NCI-H2107 (cell line): ENCODE data around the gene TNFRSF11A.

Experiments used
- DNase-seq: peaks from one replicate; lab custom pipeline; 2025; lab: John Stamatoyannopoulos, UW

TNFRSF11A gene

GRCh38 chr18:62384610-62385097, 59.5 kb downstream of the TNFRSF11A start:
- DNase-seq: no peak

- DNase-seq: no peak
These were observed 61.0 kb downstream of the TNFRSF11A start for GRCh38 chr18:62386091-62386490.

- DNase-seq: no peak
These were observed 61.5 kb downstream of the TNFRSF11A start for GRCh38 chr18:62386601-62387000.

GRCh38 chr18:62387257-62387656, 62.1 kb downstream of the TNFRSF11A start:
- DNase-seq: no peak

- DNase-seq: no peak
These were observed 64.0 kb downstream of the TNFRSF11A start for GRCh38 chr18:62388855-62389760.

GRCh38 chr18:62389761-62390481, 64.8 kb downstream of the TNFRSF11A start:
- no peak for DNase-seq

- DNase-seq: no peak
These were observed 69.1 kb downstream of the TNFRSF11A start for GRCh38 chr18:62394006-62394763.

- no peak for DNase-seq
These were observed 71.3 kb downstream of the TNFRSF11A start for GRCh38 chr18:62396381-62396780.

- DNase-seq: no peak
These were observed 71.9 kb downstream of the TNFRSF11A start for GRCh38 chr18:62396967-62397366.

GRCh38 chr18:62398291-62398690, 73.2 kb downstream of the TNFRSF11A start:
- no peak for DNase-seq

- no peak for DNase-seq
These were observed 74.2 kb downstream of the TNFRSF11A start for GRCh38 chr18:62399276-62399675.

- DNase-seq: peak; percentile 58
These were observed 74.7 kb downstream of the TNFRSF11A start for GRCh38 chr18:62399781-62400308.

- no peak for DNase-seq
These were observed 75.8 kb downstream of the TNFRSF11A start for GRCh38 chr18:62400916-62401315.

- no peak for DNase-seq
These were observed 77.3 kb downstream of the TNFRSF11A start for GRCh38 chr18:62402342-62402948.

GRCh38 chr18:62403120-62403519, 78.0 kb downstream of the TNFRSF11A start:
- no peak for DNase-seq

GRCh38 chr18:62404881-62405280, 79.8 kb downstream of the TNFRSF11A start:
- DNase-seq: no peak

- no peak for DNase-seq
These were observed 82.5 kb downstream of the TNFRSF11A start for GRCh38 chr18:62407660-62408059.

GRCh38 chr18:62409821-62410220, 84.7 kb downstream of the TNFRSF11A start:
- DNase-seq: no peak

GRCh38 chr18:62412231-62412979, 87.3 kb downstream of the TNFRSF11A start:
- no peak for DNase-seq

GRCh38 chr18:62413206-62413605, 88.1 kb downstream of the TNFRSF11A start:
- DNase-seq: no peak

GRCh38 chr18:62418258-62418657, 93.1 kb downstream of the TNFRSF11A start:
- no peak for DNase-seq
